Panc1 (cell line): ENCODE measurements around the gene FAM53B. TPM values are rescaled to one million over a fixed set of nuclear protein-coding genes. Genes with fewer than 3 reads are reported as not detected.

ENCODE experiments used
- ATAC-seq: fragments of 200-7000 bp; cut with Tn5 transposase; 2 replicates; pipeline ENCODE4 v1.9.1; 2020; ENCODE audit warnings: mild to moderate bottlenecking, moderate library complexity
- BruUV-seq: library from RNA; stranded (reverse); fragments of 400-500 nt; replicated peaks from 2 replicates; lab custom pipeline; 2021; lab: Mats Ljungman, UMichigan
- CTCF ChIA-PET: fragments of 300-600 bp; sonication (Branson Sonifier 250); formaldehyde crosslinking; loops from one replicate; lab custom pipeline; 2022; ENCODE audit warnings: antibody characterized with exemption; lab: Charles Lee
- POLR2A ChIA-PET: fragments of 300-600 bp; sonication (Branson Sonifier 250); formaldehyde crosslinking; loops from one replicate; lab custom pipeline; 2022; ENCODE audit warnings: antibody characterized with exemption; lab: Charles Lee
- DNase-seq: peaks from one replicate; pipeline ENCODE4 v3.0.0-alpha.2; 2010; ENCODE audit warnings: low read depth, low spot score
- H3K27ac ChIP-seq: 2 replicates; pipeline ENCODE4 v1.5.1; 2011; ENCODE audit warnings: mild to moderate bottlenecking, low read length, inconsistent platforms
- H3K27me3 ChIP-seq: fragments of 200-500 bp; sonication (Bioruptor generic); 2 replicates; pipeline ENCODE4 v1.6.0; 2014; ENCODE audit warnings: low read length, inconsistent platforms; ENCODE audit not compliant: control insufficient read depth, insufficient read depth
- H3K36me3 ChIP-seq: fragments of 200-500 bp; sonication (Bioruptor generic); 2 replicates; pipeline ENCODE4 v1.5.1; 2014; ENCODE audit warnings: inconsistent platforms, mild to moderate bottlenecking, low read length, moderate library complexity; ENCODE audit not compliant: control insufficient read depth, insufficient read depth
- H3K4me1 ChIP-seq: 2 replicates; pipeline ENCODE4 v1.5.1; 2011; ENCODE audit warnings: inconsistent platforms, mild to moderate bottlenecking, low read length, moderate library complexity; ENCODE audit not compliant: control insufficient read depth, insufficient read depth
- H3K4me3 ChIP-seq, 2 experiments: 2 replicates each; pipeline ENCODE4 v1.5.1; 2011 to 2012; ENCODE audit warnings: low read depth in 2 of 2, low read length in 2 of 2, mild to moderate bottlenecking in 2 of 2, inconsistent platforms in 1 of 2, moderate library complexity in 1 of 2
- H3K9me3 ChIP-seq: fragments of 200-500 bp; sonication (Bioruptor generic); 2 replicates; pipeline ENCODE4 v1.5.1; 2014; ENCODE audit warnings: low read depth, mild to moderate bottlenecking, inconsistent platforms, low read length, moderate library complexity; ENCODE audit not compliant: control insufficient read depth, insufficient read depth
- CTCF ChIP-seq: fragments of 450-650 bp; IDR thresholded peaks from 2 replicates; pipeline ENCODE4 v1.5.1; 2017; ENCODE audit warnings: mild to moderate bottlenecking
- POLR2AphosphoS5 ChIP-seq: IDR thresholded peaks from 2 replicates; pipeline ENCODE4 v1.6.1; 2012; ENCODE audit warnings: mild to moderate bottlenecking, low read depth, low read length, moderate library complexity
- REST ChIP-seq, 2 experiments: IDR thresholded peaks; 2 replicates each; pipeline ENCODE4 v1.6.1; 2011 to 2012; ENCODE audit warnings: low read depth in 2 of 2, control low read depth in 1 of 2, low read length in 1 of 2, mild to moderate bottlenecking in 1 of 2, moderate library complexity in 1 of 2; ENCODE audit not compliant: insufficient read depth in 1 of 2
- SIN3A ChIP-seq: IDR thresholded peaks from 2 replicates; pipeline ENCODE4 v1.6.1; 2012; ENCODE audit warnings: low read depth, mild to moderate bottlenecking, low read length, moderate library complexity, borderline replicate concordance; ENCODE audit not compliant: insufficient read depth
- TCF7L2 ChIP-seq: IDR thresholded peaks from 2 replicates; pipeline ENCODE4 v1.6.1; 2011; ENCODE audit warnings: mild to moderate bottlenecking, low read depth, low read length, inconsistent platforms
- in situ Hi-C: cut with HindIII; loops from 2 replicates; pipeline ENCODE4 v1.10.0; 2016; ENCODE audit warnings: low sequenced_read_pairs, low pct_unique_long_range_greater_than_20kb
- intact Hi-C: fragments of 100-400 bp; cut with micrococcal nuclease; formaldehyde crosslinking; loops from one replicate; pipeline ENCODE4 v1.10.0; 2022; ENCODE audit not compliant: unreplicated experiment
- total RNA-seq: library from RNA; stranded (reverse); gene quantifications from one replicate; pipeline ENCODE4 v1.2.1, GENCODE V29; 2021; ENCODE audit not compliant: unreplicated experiment

The FAM53B gene
- total RNA-seq, 1 experiment from 2014 or later: 42.5 TPM

- ChIA-PET CTCF (no interaction called here), POLR2A (no interaction called here)
- intact Hi-C loops (no loop called here), in situ Hi-C loops (no loop called here)
- no TSS peak for BruUV-seq
- peaks cover 11% of the 10 kb centered on the region for H3K4me1 ChIP-seq
- no peaks in the 10 kb centered on the region for H3K27me3 ChIP-seq
- no peaks in the 10 kb centered on the region for H3K9me3 ChIP-seq
- TF ChIP-seq SIN3A: no peak
- no peaks in the 10 kb centered on the region for H3K36me3 ChIP-seq
- ATAC-seq (no peak), DNase-seq (no peak)
- H3K4me3 ChIP-seq: no peak overlapping the region
- no peak overlapping the region for H3K27ac ChIP-seq
These were observed 106.4 kb downstream of the FAM53B start for GRCh38 chr10:124637746-124638145.

GRCh38 chr10:124637091-124637700 lies 107.0 kb downstream of the FAM53B start:
- H3K27ac ChIP-seq: no peak overlapping the region
- ChIA-PET POLR2A (no interaction called here), CTCF (no interaction called here)
- H3K4me3 ChIP-seq: no peak overlapping the region
- in situ Hi-C loops: no loop called here
- H3K36me3 ChIP-seq: no peaks in the 10 kb centered on the region
- no peaks in the 10 kb centered on the region for H3K9me3 ChIP-seq
- ATAC-seq: no peak
- H3K27me3 ChIP-seq: no peaks in the 10 kb centered on the region
- no peak for TF ChIP-seq REST (IDR thresholded peaks at IDR 0.05; ENCODE audit: insufficient read depth in 1 of 2, low read depth in 2 of 2, low read length in 1 of 2)
- no peak for TF ChIP-seq SIN3A
- no peak for TF ChIP-seq CTCF
- no peak for TF ChIP-seq TCF7L2
- no peak for TF ChIP-seq POLR2AphosphoS5
- DNase-seq: no peak
- peaks cover 11% of the 10 kb centered on the region for H3K4me1 ChIP-seq
- intact Hi-C loops: no loop called here
- no TSS peak for BruUV-seq

- Histone ChIP-seq H3K4me1 (peaks cover 8% of the 10 kb centered on the region), H3K36me3 (no peaks in the 10 kb centered on the region), H3K4me3 (no peak overlapping the region), H3K9me3 (no peaks in the 10 kb centered on the region), H3K27ac (no peak overlapping the region), H3K27me3 (no peaks in the 10 kb centered on the region)
- intact Hi-C loops: no loop called here
- BruUV-seq: no TSS peak
- ChIA-PET POLR2A (no interaction called here), CTCF (no interaction called here)
- TF ChIP-seq REST (IDR thresholded peaks at IDR 0.05; ENCODE audit: insufficient read depth in 1 of 2, low read depth in 2 of 2, low read length in 1 of 2): no peak
- ATAC-seq (no peak), DNase-seq (no peak)
- in situ Hi-C loops: no loop called here
These were observed 107.7 kb downstream of the FAM53B start for GRCh38 chr10:124636271-124636995.
